HG03196 (cell line): Measurements from ENCODE around the gene RALA.
A peak's percentile ranks its signal among the peaks of the same experiment; 100 is the strongest.
"Not testable (repeated sequence)": the region's sequence is repeated elsewhere in the genome, so short reads cannot be mapped to it uniquely, and the experiment has no call there.

Experiments
- ATAC-seq: cut with Tn5 transposase; IDR thresholded peaks from one replicate; pipeline ENCODE4 v1.9.1; 2021; ENCODE audit not compliant: unreplicated experiment

RALA gene

DNA sequence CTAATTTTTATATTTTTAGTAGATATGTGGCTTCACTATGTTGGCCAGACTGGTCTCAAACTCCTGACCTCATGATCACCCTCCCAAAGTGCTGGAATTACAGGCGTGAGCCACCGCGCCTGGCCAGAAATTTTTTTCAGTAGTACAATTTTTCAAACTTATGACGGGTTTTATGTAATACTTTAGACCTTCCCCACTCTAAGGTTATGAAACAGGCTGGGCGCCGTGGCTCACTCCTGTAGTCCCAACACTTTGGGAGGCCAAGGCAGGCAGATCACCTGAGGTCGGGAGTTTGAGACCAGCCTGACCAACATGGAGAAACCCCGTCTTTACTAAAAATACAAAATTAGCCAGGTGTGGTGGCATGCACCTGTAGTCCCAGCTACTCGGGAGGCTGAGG, 56.5 kb downstream of the RALA start:
- not testable (repeated sequence) for ATAC-seq

DNA sequence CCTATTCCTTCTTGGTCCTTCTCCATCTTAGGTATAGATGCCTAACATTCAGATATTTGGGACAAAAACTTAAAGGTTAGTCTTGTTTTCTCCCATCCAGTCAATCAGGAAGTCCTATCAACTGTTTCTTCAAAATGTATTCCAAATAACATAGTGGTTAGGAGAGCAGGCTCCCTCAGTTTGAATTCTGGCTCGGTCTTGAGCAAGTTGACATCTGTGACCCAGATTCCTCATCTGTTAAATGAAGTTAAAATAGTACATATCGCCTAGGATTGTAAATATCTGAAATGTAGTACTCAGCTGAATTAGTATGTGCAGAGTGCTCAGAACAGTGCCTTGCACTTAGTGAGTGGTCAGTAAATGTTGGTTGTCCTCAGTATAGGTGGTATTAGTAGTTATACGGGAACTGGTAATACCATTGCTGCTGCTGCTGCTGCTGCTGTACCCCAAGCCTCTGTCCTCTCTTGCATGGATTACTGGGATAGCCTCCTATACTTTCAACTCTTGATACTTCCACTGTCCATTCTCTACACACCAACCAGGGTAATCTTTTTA, 58.6 kb downstream of the RALA start:
- ATAC-seq, result no peak

DNA sequence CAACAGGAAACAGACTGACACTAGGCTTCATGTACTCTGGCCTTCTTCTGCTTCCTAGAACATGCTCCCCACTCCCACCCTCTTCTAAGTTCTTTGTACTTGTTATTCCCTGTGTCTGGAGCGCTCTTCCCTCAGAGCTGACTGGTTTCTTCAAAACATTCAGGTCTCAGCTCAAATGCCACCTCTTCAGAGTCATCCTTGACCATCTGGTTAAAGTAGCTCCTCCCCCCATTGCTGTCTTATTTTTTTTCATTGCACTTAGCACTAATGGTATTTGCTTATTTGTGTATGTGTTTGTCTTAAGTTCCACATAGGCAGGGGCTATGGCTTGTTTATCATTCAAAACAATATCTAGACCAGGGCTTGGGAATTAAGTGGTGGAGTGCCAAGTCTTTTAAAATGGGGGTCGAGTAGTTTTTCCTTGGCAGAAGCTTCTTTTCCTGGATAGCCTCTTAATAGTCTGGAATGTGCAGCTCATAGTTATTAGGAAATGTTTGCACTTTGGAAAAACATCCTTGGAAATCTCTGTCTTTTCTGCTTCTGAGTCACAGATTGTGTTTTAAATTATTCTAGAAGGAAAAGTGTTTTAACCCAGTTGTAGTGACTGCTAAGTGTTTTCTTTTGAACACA, 60.0 kb downstream of the RALA start:
- no peak for ATAC-seq

DNA sequence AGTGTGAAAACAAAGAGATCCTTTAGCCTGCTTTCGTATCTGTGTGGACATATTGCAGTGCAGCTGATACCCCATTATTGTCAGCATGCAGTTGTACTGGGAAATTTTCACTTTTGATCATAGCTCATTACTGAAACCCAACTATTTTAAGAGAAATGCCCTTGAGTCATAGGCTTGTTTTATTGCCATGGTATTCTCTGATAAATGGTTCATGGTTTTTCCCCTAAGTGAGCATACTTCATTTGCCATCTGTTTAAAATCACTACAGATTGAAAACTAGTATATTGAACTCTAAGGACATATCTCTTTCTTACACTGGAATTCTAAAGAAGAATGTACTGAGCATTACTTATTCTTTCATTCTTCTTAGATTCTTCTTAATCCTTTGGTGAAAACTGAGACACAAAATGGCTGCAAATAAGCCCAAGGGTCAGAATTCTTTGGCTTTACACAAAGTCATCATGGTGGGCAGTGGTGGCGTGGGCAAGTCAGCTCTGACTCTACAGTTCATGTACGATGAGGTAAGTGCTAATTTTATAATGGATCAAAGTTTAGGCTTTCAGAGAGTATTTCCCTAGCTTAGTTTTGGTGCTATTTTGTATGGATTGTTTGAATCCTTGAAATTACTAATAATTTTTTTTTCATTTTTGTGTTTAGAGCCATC, 63.0 kb downstream of the RALA start:
- ATAC-seq, result peak; percentile 78

DNA sequence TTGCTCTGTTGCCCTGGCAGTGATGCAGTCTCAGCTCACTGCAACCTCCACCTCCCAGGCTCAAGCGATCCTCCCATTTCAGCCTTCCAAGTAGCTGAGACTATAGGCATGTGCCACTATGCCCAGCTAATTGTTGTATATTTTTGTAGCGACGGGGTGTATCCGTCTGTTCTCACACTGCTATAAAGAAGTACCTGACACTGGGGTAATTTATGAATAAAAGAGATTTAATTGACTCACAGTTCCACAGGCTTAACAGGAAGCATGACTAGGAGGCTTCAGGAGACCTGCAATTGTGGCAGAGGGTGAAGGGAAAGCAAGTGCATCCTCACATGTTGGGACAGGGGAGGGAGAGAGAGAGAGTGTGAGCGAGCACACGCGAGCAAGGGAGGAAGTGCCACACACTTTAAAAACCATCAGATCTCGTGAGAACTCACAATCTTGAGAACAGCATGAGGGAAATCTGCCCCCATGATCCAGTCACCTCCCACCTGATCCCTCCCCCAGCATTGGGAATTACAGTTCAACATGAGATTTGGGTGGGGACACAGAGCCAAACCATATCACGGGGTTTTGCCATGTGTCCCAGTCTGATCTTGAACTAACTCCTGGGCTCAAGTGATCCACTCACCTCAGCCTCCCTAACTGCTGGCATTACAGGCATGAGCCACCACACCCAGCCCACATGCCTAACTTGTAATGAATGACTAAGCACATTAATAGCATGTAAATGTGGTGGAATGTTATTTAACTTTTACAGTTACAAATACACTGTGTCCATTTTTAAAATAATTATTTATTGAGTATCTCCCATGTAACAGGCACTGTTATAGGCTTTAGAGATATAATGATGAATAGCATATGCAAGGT, 65.5 kb downstream of the RALA start:
- ATAC-seq, result no peak

DNA sequence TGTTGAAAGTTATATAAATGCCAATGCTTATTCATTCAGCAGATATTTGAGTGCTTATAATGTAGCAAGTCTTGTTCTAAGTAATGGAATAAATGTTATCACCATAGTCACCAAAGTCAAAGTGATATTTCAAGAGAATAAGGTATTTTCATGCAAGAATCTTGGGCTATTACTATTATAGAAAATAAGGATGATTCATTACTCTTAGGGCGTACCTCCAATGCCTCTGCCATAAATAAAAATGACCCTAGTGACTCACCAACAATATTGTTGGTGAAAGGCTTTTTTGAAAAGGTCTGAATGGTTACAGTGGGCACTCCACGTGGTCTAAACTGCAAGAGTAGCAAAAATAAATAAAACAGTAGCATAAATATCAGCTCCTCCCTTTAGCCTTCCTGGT, 68.4 kb downstream of the RALA start:
- ATAC-seq, result no peak

DNA sequence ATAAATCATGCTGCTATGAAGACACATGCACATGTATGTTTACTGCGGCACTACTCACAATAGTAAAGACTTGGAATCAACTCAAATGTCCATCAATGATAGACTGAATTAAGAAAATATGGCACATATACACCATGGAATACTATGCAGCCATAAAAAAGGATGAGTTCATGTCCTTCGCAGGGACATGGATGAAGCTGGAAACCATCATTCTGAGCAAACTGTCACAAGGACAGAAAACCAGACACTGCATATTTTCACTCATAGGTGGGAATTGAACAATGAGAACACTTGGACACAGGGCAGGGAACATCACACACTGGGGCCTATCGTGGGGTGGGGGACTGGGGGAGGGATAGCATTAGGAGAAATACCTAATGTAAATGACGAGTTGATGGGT, 69.7 kb downstream of the RALA start:
- ATAC-seq, result not testable (repeated sequence)

DNA sequence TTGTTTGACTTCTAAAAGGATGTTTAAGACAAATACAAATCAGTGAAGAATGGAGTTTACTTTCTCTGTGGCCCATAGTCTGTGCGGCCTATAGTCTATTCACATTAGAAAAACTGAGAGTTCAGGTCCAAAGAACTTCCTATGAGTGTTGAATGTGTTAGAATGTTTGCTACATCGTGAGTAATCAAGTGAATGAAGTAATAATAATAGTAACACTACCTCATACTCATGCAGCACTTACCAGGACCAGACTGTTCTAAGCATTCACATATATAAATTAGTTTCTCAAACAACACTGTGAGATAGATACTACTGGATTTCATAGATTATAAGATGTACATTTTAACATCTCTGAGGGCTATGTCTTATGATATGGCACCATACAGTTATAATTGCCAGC, 70.4 kb downstream of the RALA start:
- ATAC-seq, result no peak

DNA sequence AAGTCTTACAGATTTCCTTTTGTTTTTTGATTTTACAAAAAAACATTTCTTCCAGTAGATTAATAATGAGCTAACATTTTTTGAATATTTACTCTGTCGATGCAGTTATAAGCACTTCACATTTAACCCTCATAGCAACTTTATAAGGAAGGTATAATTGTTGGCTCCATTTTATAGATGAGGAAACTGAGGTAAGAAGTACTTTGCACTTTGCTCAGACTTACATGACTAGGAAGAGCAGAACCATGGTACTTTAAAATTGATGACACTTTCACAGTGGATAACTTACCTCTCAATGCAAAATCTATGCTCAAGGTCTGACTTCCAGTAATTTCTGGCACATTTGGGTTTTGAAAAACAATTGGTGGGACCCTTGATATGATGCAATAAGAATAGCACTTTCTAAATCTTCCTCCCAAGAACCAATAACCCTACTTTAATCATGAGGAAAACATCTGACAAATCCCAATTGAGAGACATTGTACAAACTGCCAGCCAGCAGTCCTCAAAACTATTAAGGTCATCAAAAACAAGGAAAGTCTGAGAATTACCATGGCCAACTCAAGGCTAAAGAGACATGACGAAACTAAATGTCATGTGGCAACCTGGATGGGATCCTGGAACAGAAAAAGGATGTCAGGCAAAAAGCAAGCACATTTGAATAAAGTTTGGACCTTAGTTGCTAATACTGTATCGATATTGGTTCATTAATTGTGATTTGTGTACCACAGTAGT, 72.6 kb downstream of the RALA start:
- ATAC-seq, result no peak

DNA sequence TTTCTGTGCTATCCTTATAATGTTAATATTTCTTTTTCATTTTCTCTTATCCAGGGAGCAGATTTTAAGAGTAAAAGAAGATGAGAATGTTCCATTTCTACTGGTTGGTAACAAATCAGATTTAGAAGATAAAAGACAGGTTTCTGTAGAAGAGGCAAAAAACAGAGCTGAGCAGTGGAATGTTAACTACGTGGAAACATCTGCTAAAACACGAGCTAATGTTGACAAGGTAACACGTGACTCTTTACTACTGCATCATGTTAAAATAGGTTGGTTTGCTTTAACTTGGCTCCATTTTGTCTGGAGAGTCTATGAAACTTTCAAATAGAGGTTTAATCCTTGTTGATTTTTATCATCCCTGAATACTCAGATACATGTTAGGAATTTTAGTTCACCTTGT, 73.3 kb downstream of the RALA start:
- ATAC-seq, result no peak

DNA sequence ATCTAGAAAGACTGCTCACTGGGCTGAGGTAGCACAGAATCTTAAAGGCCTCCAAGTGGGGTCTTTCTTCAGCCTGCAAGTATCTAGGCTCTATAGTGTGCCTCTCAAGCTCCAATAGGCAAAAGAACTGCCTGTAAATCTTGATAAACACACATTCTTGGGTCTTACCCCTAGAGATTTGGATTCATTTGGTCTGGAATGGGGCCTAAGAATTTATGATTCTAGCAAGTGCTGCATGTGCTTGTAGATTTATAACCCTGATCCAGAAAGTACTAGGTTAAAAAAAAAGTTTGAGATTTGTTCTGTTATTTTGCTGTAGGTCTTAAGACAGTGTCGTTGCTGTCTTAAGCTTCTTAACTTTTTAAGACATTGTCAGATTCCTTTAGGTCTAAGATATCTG, 74.1 kb downstream of the RALA start:
- no peak for ATAC-seq

DNA sequence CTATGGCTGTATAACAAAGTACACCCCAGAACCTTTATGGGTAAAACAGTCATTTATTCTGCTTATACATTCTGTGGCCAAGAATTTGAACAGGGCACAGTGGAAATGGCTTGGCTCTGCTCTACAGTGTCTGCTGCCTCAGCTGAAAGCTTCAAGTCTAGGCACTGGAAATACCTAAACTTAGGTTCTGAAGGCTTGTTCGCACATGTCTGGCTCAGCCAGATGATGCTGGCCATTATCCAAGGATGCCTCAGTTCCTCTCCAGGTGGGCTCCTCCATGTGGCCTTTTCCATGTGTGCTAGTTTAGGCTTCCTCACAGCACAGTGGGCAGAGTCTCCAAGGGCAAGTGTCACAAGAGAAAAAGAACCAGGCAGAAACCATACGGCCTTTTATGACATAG, 76.8 kb downstream of the RALA start:
- ATAC-seq, result no peak

DNA sequence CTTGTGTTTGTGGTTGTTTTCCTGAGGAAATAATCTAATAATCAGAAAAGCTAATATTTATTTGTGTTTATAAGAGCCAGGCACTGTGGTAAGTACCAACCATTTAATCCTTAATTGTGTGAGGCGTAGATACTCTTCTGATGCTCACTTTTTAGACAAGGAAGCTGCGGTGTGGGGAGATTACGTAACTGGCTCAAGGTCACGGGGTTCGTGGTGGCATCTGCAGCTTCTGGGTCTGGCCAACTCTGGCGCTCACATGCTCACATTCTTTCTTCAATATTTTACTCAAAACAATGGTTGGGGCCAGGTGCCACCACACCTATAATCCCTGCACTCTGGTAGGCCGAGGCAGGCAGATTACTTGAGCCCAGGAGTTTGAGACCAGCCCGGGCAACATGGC, 77.6 kb downstream of the RALA start:
- ATAC-seq, result no peak

DNA sequence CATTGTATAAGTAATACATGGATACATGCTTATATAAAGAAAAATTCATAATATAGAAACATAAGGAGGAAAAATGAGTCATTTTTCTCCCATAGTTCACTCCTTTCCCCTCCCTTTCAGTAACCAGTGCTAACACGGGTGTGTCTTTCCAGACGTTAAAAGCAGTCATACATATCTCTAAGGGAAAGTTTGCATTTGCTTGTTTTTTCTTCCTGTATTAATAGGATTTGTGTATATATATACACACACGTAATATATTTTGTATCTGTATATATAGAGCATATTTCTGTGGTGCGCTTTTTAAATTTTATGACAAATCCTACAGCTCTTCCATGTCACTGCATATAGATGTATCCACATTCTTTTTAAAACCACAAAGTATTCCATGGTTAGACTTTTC, 78.8 kb downstream of the RALA start:
- no peak for ATAC-seq

DNA sequence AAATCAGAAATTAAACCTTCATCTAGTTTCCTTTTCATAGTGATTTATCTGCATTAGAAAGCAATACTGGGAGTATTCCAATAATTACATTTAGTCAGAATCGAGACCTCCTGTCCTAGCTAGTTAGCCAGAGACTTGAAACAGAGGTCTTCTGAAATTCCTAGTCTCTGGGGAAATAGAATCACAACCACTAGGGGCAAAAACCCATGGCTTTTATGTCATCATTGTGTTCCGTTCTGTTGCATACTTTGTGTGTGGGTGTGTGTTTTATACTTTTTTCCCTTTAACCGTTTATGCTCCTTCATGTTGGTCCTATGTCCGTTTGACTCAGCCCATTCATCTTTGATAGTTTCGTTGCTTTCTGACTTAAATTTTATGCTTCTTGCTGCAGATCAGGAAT, 79.8 kb downstream of the RALA start:
- ATAC-seq, result no peak

DNA sequence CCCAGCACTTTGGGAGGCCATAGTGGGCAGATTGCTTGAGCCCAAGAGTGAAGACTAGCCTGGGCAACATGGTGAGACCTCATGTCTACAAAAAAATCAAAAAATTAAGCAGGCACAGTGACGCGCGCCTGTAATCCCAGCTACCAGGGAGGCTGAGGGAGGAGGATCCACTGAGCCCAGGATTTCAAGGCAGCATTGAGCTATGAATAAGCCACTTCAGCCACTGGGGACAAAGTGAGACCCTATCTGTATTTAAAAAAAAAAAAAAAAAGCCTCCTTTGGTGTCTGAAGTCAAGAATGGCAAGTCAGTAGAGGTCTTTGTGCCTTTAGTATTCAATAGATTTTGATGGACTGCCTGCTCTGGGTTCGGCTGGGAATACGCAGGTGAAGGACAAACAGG, 85.7 kb downstream of the RALA start:
- ATAC-seq, result no peak

DNA sequence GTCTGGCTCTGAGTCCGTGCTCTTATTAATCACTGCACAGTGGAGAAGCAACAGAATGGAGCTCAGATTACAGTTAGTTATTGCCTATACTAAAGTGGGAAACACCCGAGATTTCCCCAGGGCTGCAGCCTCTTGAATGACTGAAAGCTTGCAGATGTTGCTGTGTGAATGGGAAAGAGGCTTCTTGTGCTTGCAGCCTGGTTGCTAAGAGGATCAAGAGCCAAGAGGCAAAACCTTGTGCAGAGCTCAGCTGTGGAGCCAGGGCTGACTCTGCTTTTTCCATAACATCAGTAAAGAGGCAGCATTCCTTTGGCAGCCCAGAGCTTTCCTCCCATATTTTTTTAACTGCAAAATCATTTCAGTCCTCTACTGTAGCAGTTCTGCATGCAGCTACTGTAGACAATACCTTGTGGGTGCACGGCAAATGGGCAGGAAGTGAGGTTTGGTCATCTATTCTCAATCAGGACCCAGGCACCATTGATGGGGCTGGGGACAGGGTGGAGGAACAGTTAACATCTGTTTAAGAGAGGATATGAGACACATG, 86.5 kb downstream of the RALA start:
- ATAC-seq, result no peak

DNA sequence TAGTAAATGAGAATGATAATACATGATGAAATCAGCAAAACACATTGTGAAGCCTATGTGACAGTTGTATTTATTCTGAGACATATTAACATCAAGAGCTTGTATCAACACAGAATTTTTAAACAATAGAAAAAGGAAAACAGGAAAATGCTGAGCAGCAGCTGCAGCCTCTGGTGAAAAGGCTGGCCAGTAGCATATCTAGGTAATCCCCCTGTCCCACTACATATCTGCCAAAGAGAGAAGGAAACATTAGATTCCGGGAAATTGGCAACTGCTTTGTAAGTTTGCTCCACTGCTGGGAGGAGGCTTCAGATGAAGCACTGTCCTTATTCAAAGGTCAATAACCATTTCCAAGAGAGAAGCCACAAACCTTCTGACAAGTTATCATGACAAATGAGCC, 89.4 kb downstream of the RALA start:
- ATAC-seq, result no peak

DNA sequence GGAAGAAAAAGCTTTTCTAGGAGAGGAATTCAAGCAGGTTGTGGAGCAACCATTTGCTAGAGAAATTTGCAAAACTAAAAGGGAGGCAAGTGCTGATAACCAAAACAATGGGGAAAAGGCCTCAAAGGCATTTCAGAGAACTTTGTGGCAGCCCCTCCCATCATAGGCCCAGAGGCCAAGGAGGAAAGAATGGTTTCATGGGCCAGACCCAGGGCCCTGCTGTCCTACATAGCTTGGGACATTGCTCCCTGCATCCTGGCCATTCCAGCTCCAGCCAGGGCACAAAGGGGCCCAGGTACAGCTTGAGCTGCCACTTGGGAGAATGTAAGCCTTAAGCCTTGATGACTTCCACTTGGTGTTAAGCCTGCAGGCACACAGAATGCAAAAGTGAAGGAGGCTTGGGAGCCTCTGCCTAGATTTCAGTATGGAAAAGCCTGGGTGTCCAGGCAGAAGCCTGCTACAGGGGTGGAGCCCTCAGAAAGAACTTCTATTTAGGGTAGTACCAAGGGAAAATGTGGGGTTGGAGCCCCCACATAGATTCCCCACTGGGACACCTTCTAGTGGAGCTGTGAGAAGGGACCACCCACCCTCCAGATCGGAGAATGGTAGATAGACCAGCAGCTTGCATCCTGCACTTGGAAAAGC, 91.2 kb downstream of the RALA start:
- no peak for ATAC-seq

DNA sequence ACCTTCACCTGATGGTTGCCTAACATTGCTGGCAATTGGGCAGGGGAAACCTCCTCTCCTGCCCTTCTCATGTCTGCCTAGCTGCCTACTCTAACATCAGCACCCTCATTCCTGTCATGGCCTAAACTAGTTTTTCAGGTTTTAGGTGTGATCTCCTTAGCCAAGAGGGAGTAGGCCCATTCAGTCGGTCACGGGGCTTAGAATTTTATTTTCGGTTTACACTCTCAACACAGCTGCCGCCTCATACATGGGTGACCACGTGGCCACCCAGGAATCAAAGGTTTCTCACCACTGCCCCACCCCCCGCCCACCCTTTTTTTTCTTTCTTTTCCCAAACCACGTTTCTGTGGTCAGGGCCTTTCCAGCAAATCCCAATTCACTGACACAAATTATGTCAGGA, 97.2 kb downstream of the RALA start:
- ATAC-seq, result no peak
